ENCODE measurements around the gene GABRG3.

GRCh38 chr15:26983822-26984221 is 12.8 kb downstream of the GABRG3 start:
- TF ChIP-seq, protein P1, sequence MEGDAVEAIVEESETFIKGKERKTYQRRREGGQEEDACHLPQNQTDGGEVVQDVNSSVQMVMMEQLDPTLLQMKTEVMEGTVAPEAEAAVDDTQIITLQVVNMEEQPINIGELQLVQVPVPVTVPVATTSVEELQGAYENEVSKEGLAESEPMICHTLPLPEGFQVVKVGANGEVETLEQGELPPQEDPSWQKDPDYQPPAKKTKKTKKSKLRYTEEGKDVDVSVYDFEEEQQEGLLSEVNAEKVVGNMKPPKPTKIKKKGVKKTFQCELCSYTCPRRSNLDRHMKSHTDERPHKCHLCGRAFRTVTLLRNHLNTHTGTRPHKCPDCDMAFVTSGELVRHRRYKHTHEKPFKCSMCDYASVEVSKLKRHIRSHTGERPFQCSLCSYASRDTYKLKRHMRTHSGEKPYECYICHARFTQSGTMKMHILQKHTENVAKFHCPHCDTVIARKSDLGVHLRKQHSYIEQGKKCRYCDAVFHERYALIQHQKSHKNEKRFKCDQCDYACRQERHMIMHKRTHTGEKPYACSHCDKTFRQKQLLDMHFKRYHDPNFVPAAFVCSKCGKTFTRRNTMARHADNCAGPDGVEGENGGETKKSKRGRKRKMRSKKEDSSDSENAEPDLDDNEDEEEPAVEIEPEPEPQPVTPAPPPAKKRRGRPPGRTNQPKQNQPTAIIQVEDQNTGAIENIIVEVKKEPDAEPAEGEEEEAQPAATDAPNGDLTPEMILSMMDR (optimal IDR thresholded peaks at IDR 0.05 in 1 of 3, IDR thresholded peaks at IDR 0.05 in 1 of 3, conservative IDR thresholded peaks at IDR 0.05 in 1 of 3; ENCODE audit: extremely low read depth in 1 of 3, insufficient read depth in 2 of 3, low read length in 3 of 3) = no peak
- TF ChIP-seq EZH2 (IDR thresholded peaks at IDR 0.05; ENCODE audit: low read length) = no peak
